Naive B cell (primary cell): Measurements from ENCODE around the gene BRMS1. TPM values are rescaled to one million over a fixed set of nuclear protein-coding genes. Genes with fewer than 3 reads are reported as not detected.

Source experiments
- ATAC-seq, 2 donors: fragments of 150-1000 bp; cut with Tn5 transposase; 2 replicates each; pipeline ENCODE4 v1.10.0; 2021; ENCODE audit warnings: low read depth in 2 of 2, mild to moderate bottlenecking in 2 of 2, moderate library complexity in 2 of 2
- DNase-seq: peaks from one replicate; pipeline ENCODE4 v3.0.0; 2022
- H3K27ac Mint-ChIP-seq, 6 donors: one replicate each; pipeline ENCODE4 v1.8.0; 2020 to 2022; ENCODE audit warnings: mild to moderate bottlenecking in 6 of 6, mixed read lengths in 6 of 6, moderate library complexity in 5 of 6, inconsistent platforms in 2 of 6
- H3K27me3 Mint-ChIP-seq, 3 donors: one replicate each; pipeline ENCODE4 v1.8.0; 2021 to 2022; ENCODE audit warnings: mixed read lengths in 3 of 3, mild to moderate bottlenecking in 1 of 3
- H3K36me3 Mint-ChIP-seq, 2 donors: one replicate each; pipeline ENCODE4 v1.8.0; 2020 to 2022; ENCODE audit warnings: mixed read lengths in 2 of 2, inconsistent platforms in 1 of 2, mild to moderate bottlenecking in 1 of 2
- H3K4me1 Mint-ChIP-seq, 3 donors: one replicate each; pipeline ENCODE4 v1.8.0; 2020 to 2022; ENCODE audit warnings: mixed read lengths in 3 of 3, inconsistent platforms in 1 of 3, mild to moderate bottlenecking in 1 of 3, moderate library complexity in 1 of 3
- H3K4me3 Mint-ChIP-seq, 8 donors: one replicate each; pipeline ENCODE4 v1.8.0; 2020 to 2022; ENCODE audit warnings: mild to moderate bottlenecking in 8 of 8, mixed read lengths in 8 of 8, moderate library complexity in 8 of 8, inconsistent platforms in 2 of 8
- H3K9me3 Mint-ChIP-seq, 7 donors: one replicate each; pipeline ENCODE4 v1.8.0; 2020 to 2022; ENCODE audit warnings: mixed read lengths in 7 of 7, mild to moderate bottlenecking in 5 of 7, inconsistent platforms in 2 of 7, moderate library complexity in 1 of 7
- polyA plus RNA-seq, 6 donors: library from polyadenylated mRNA; unstranded; fragments of 300-500 nt; fragmentation: Illumina TruSeq; gene quantifications; one replicate each; pipeline ENCODE4 v1.2.3, GENCODE V29; 2021; ENCODE audit warnings: low read depth in 6 of 6

The BRMS1 gene
- polyA plus RNA-seq, 6 donors from 2014 or later = 56.2 to 81.6 (median 73.0) TPM

- H3K9me3 Mint-ChIP-seq = no peaks in the 10 kb centered on the region
- peaks cover 10 to 20% (median 17%) of the 10 kb centered on the region in 3 donors for H3K4me1 Mint-ChIP-seq
- DNase-seq = no peak
- no peaks in the 10 kb centered on the region for H3K36me3 Mint-ChIP-seq
- ATAC-seq = no peak
- peak overlapping the region in 4 of 8 donors; percentile 11 to 93 (median 57) for H3K4me3 Mint-ChIP-seq
- no peak overlapping the region for H3K27ac Mint-ChIP-seq
- no peaks in the 10 kb centered on the region for H3K27me3 Mint-ChIP-seq
These were observed 23.6 kb upstream of the BRMS1 start for GRCh38 chr11:66368484-66368883.

GRCh38 chr11:66367561-66368312 lies 22.8 kb upstream of the BRMS1 start:
- Mint-ChIP-seq H3K36me3 (no peaks in the 10 kb centered on the region), H3K4me3 (peak overlapping the region in 2 of 8 donors; percentile 13 to 53), H3K27me3 (no peaks in the 10 kb centered on the region), H3K4me1 (peaks cover 10 to 19% (median 17%) of the 10 kb centered on the region in 3 donors), H3K9me3 (no peaks in the 10 kb centered on the region), H3K27ac (peak overlapping the region in 2 of 6 donors; percentile 59 to 63)
- ATAC-seq = no peak
- no peak for DNase-seq

GRCh38 chr11:66366844-66367477 lies 22.1 kb upstream of the BRMS1 start:
- Mint-ChIP-seq H3K4me1 (peaks cover 10 to 17% (median 13%) of the 10 kb centered on the region in 3 donors), H3K4me3 (peak overlapping the region in 2 of 8 donors; percentile 44 to 62), H3K27me3 (no peaks in the 10 kb centered on the region)

GRCh38 chr11:66365711-66366619 lies 21.1 kb upstream of the BRMS1 start:
- no peaks in the 10 kb centered on the region for H3K36me3 Mint-ChIP-seq
- no peak overlapping the region for H3K27ac Mint-ChIP-seq
- DNase-seq (no peak), ATAC-seq (no peak)
- peaks cover 10 to 15% (median 12%) of the 10 kb centered on the region in 3 donors for H3K4me1 Mint-ChIP-seq
- H3K27me3 Mint-ChIP-seq = no peaks in the 10 kb centered on the region
- H3K9me3 Mint-ChIP-seq = no peaks in the 10 kb centered on the region
- peak overlapping the region in 1 of 8 donors; percentile 25 for H3K4me3 Mint-ChIP-seq

More at GRCh38 chr11:66366844-66367477, 22.1 kb upstream of the BRMS1 start:
- no peaks in the 10 kb centered on the region for H3K9me3 Mint-ChIP-seq
- no peak for ATAC-seq
- H3K27ac Mint-ChIP-seq = no peak overlapping the region
- H3K36me3 Mint-ChIP-seq = no peaks in the 10 kb centered on the region
- DNase-seq = no peak

- DNase-seq = no peak
- H3K4me1 Mint-ChIP-seq = peaks cover 6 to 13% (median 8%) of the 10 kb centered on the region in 3 donors
- no peaks in the 10 kb centered on the region for H3K9me3 Mint-ChIP-seq
- H3K36me3 Mint-ChIP-seq = no peaks in the 10 kb centered on the region
- H3K4me3 Mint-ChIP-seq = no peak overlapping the region
- H3K27ac Mint-ChIP-seq = no peak overlapping the region
- no peak for ATAC-seq
- H3K27me3 Mint-ChIP-seq = no peaks in the 10 kb centered on the region
These were observed 20.3 kb upstream of the BRMS1 start for GRCh38 chr11:66365166-66365565.

GRCh38 chr11:66363805-66364535 lies 19.1 kb upstream of the BRMS1 start:
- H3K36me3 Mint-ChIP-seq = no peaks in the 10 kb centered on the region
- ATAC-seq (peak; percentile 46 to 52), DNase-seq (peak; percentile 25)
- H3K27ac Mint-ChIP-seq = peak overlapping the region in 3 of 6 donors; percentile 19 to 72 (median 30)
- H3K4me1 Mint-ChIP-seq = peaks cover 0 to 7% (median 4%) of the 10 kb centered on the region in 3 donors
- no peak overlapping the region for H3K4me3 Mint-ChIP-seq
- H3K9me3 Mint-ChIP-seq = no peaks in the 10 kb centered on the region
- H3K27me3 Mint-ChIP-seq = no peaks in the 10 kb centered on the region

- Mint-ChIP-seq H3K27ac (no peak overlapping the region), H3K36me3 (no peaks in the 10 kb centered on the region), H3K4me3 (no peak overlapping the region), H3K27me3 (no peaks in the 10 kb centered on the region), H3K4me1 (peaks cover 0 to 3% (median 2%) of the 10 kb centered on the region in 3 donors), H3K9me3 (no peaks in the 10 kb centered on the region)
- ATAC-seq = no peak
- DNase-seq = no peak
These were observed 18.3 kb upstream of the BRMS1 start for GRCh38 chr11:66363187-66363601.

GRCh38 chr11:66362481-66363147 lies 17.7 kb upstream of the BRMS1 start:
- no peak for DNase-seq
- no peak for ATAC-seq
- no peaks in the 10 kb centered on the region for H3K4me1 Mint-ChIP-seq
- H3K27ac Mint-ChIP-seq = no peak overlapping the region
- no peak overlapping the region for H3K4me3 Mint-ChIP-seq
- no peaks in the 10 kb centered on the region for H3K9me3 Mint-ChIP-seq
- no peaks in the 10 kb centered on the region for H3K36me3 Mint-ChIP-seq
- no peaks in the 10 kb centered on the region for H3K27me3 Mint-ChIP-seq

GRCh38 chr11:66361502-66361941 lies 16.6 kb upstream of the BRMS1 start:
- H3K4me1 Mint-ChIP-seq = no peaks in the 10 kb centered on the region

GRCh38 chr11:66360406-66361073 lies 15.6 kb upstream of the BRMS1 start:
- H3K27ac Mint-ChIP-seq = no peak overlapping the region
- no peaks in the 10 kb centered on the region for H3K9me3 Mint-ChIP-seq
- DNase-seq (no peak), ATAC-seq (no peak)
- H3K4me3 Mint-ChIP-seq = no peak overlapping the region
- no peaks in the 10 kb centered on the region for H3K27me3 Mint-ChIP-seq
- H3K4me1 Mint-ChIP-seq = no peaks in the 10 kb centered on the region
- H3K36me3 Mint-ChIP-seq = no peaks in the 10 kb centered on the region

More at GRCh38 chr11:66361502-66361941, 16.6 kb upstream of the BRMS1 start:
- no peaks in the 10 kb centered on the region for H3K9me3 Mint-ChIP-seq
- ATAC-seq = no peak
- H3K27me3 Mint-ChIP-seq = no peaks in the 10 kb centered on the region
- no peak overlapping the region for H3K4me3 Mint-ChIP-seq
- no peaks in the 10 kb centered on the region for H3K36me3 Mint-ChIP-seq
- no peak for DNase-seq
- peak overlapping the region in 1 of 6 donors; percentile 47 for H3K27ac Mint-ChIP-seq

- Mint-ChIP-seq H3K36me3 (no peaks in the 10 kb centered on the region), H3K27ac (no peak overlapping the region), H3K27me3 (no peaks in the 10 kb centered on the region), H3K4me1 (no peaks in the 10 kb centered on the region), H3K4me3 (no peak overlapping the region), H3K9me3 (no peaks in the 10 kb centered on the region)
- ATAC-seq (no peak), DNase-seq (no peak)
These were observed 14.8 kb upstream of the BRMS1 start for GRCh38 chr11:66359662-66360087.
